Stimulated activated naive CD8-positive, alpha-beta T cell treated with anti-CD3 and anti-CD28 coated beads, Interleukin-15, Interleukin-2, amounts not matched to agents 100 ng/mL and 50 ng/mL, for 24 hours (primary cell): ENCODE measurements around the gene RAB5B.
"Not testable (repeated sequence)": the region's sequence is repeated elsewhere in the genome, so short reads cannot be mapped to it uniquely, and the experiment has no call there.

Source experiments
- H3K27ac Mint-ChIP-seq: one replicate; pipeline ENCODE4 v1.8.0; 2021; ENCODE audit warnings: mild to moderate bottlenecking, mixed read lengths
- H3K27me3 Mint-ChIP-seq: one replicate; pipeline ENCODE4 v1.8.0; 2021; ENCODE audit warnings: mixed read lengths
- H3K36me3 Mint-ChIP-seq: one replicate; pipeline ENCODE4 v1.8.0; 2021; ENCODE audit warnings: low read depth, mixed read lengths
- H3K4me1 Mint-ChIP-seq: one replicate; pipeline ENCODE4 v1.8.0; 2021; ENCODE audit warnings: low read depth, mixed read lengths
- H3K4me3 Mint-ChIP-seq: one replicate; pipeline ENCODE4 v1.8.0; 2021; ENCODE audit warnings: mild to moderate bottlenecking, mixed read lengths
- H3K9me3 Mint-ChIP-seq: one replicate; pipeline ENCODE4 v1.8.0; 2021; ENCODE audit warnings: mixed read lengths

The RAB5B gene

GRCh38 chr12:55965240-55965639 lies 8.6 kb upstream of the RAB5B start:
- Mint-ChIP-seq H3K27ac (peak overlapping the region; percentile 21), H3K36me3 (peaks cover 17% of the 10 kb centered on the region), H3K27me3 (no peaks in the 10 kb centered on the region), H3K4me3 (no peak overlapping the region), H3K9me3 (no peaks in the 10 kb centered on the region), H3K4me1 (peaks cover 28% of the 10 kb centered on the region)

DNA sequence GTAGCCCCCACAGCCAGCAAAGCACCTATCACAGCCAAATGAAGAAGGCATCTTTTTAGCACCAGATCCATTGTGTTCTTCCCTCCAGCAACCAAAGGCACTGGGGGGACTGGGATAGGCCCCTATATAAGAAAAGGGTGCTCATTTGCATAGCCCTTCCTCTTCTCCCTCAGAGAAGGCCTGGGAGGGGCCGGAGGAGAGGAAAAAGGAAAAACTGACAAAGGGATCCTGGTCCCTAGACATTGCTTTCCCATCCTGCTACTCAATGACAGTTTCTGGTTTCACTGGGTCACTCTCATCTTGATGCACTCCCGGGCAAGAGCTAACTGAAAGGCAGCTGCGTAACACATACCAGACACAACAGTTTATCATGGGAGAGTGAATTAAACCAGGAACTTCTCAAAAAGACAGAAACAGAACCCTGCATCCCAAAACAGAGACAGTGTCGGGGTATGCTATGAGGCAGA lies 7.9 kb upstream of the RAB5B start, which contains the start of gene PMEL:
PMEL (minus strand) TSS at position 102 of the 467 bp plus-strand sequence; CDS start at position 71, 31 bp downstream.
- peak within 1 kb of the TSS; percentile 94 for H3K4me3 Mint-ChIP-seq
- H3K27ac Mint-ChIP-seq = peak within 1 kb of the TSS; percentile 90
- H3K9me3 Mint-ChIP-seq = no peaks in the 10 kb centered on the region
- no peaks in the 10 kb centered on the region for H3K27me3 Mint-ChIP-seq
- H3K36me3 Mint-ChIP-seq = peaks cover 17% of the 10 kb centered on the region
- H3K4me1 Mint-ChIP-seq = peaks cover 28% of the 10 kb centered on the region

DNA sequence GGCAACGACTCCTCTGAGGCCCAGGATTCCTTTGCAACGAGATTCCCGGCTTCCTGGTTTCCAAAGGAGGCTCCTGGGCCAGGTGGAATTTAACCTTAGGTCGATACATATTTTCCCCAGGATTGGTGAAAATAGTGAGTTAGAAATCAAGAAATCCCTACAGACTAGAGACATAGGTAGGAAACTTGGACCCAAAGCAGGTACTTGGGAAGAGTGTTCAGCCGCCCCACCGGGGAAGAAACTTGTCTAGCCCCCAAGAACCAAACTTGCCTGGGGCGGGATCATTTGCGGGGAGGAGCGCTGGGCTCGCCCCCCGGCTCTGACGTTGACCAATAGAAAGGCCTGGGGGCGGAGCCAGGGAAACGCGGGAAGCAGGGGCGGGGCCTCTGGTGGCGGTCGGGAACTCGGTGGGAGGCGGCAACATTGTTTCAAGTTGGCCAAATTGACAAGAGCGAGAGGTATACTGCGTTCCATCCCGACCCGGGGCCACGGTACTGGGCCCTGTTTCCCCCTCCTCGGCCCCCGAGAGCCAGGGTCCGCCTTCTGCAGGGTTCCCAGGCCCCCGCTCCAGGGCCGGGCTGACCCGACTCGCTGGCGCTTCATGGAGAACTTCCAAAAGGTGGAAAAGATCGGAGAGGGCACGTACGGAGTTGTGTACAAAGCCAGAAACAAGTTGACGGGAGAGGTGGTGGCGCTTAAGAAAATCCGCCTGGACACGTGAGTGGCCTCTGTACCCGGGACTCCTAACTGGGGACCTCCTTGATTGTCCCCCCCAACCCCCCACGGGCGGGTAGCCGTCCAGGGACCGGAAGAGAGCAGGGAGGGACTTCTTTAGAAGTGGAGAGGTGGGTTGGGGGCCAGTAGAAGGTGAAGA lies 7.2 kb upstream of the RAB5B start, which contains the start of gene CDK2:
CDK2 (plus strand) TSS at position 423 of the 874 bp plus-strand sequence; CDS start at position 602, 179 bp downstream.
- Mint-ChIP-seq H3K27ac (peak within 1 kb of the TSS; percentile 90), H3K4me3 (peak within 1 kb of the TSS; percentile 94), H3K4me1 (peaks cover 28% of the 10 kb centered on the region), H3K27me3 (no peaks in the 10 kb centered on the region), H3K9me3 (no peaks in the 10 kb centered on the region), H3K36me3 (peaks cover 23% of the 10 kb centered on the region)

GRCh38 chr12:55969356-55969755 lies 4.5 kb upstream of the RAB5B start:
- Mint-ChIP-seq H3K4me3 (no peak overlapping the region), H3K36me3 (peaks cover 27% of the 10 kb centered on the region), H3K9me3 (no peaks in the 10 kb centered on the region), H3K27ac (no peak overlapping the region), H3K4me1 (peaks cover 28% of the 10 kb centered on the region), H3K27me3 (no peaks in the 10 kb centered on the region)

DNA sequence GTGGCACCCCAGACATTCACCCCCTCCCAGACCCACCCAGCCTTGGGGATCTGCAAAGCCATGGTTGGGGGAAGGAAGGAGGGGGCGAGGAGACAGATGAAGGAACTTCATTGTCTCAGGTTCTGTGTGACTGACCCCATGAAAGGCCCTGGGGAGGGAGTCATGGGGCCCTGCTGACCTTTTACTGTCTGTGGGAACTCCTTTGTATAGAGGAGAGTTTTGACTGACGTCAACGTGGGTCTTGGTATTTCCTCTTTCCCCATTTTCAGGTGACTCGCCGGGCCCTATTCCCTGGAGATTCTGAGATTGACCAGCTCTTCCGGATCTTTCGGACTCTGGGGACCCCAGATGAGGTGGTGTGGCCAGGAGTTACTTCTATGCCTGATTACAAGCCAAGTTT lies 3.1 kb upstream of the RAB5B start:
- Mint-ChIP-seq H3K27me3 (no peaks in the 10 kb centered on the region), H3K27ac (no peak overlapping the region)

DNA sequence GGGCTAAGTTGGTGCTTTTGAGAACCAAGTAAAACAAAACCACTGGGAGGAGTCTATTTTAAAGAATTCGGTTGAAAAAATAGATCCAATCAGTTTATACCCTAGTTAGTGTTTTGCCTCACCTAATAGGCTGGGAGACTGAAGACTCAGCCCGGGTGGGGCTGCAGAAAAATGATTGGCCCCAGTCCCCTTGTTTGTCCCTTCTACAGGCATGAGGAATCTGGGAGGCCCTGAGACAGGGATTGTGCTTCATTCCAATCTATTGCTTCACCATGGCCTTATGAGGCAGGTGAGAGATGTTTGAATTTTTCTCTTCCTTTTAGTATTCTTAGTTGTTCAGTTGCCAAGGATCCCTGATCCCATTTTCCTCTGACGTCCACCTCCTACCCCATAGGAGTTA lies 1.8 kb upstream of the RAB5B start:
- H3K4me1 Mint-ChIP-seq = peaks cover 28% of the 10 kb centered on the region
- no peaks in the 10 kb centered on the region for H3K27me3 Mint-ChIP-seq
- peaks cover 33% of the 10 kb centered on the region for H3K36me3 Mint-ChIP-seq
- H3K4me3 Mint-ChIP-seq = no peak overlapping the region
- H3K27ac Mint-ChIP-seq = no peak overlapping the region
- H3K9me3 Mint-ChIP-seq = no peaks in the 10 kb centered on the region

More for the DNA sequence above, 3.1 kb upstream of the RAB5B start:
- Mint-ChIP-seq H3K4me3 (no peak overlapping the region), H3K4me1 (peaks cover 25% of the 10 kb centered on the region), H3K36me3 (peaks cover 27% of the 10 kb centered on the region), H3K9me3 (no peaks in the 10 kb centered on the region)

DNA sequence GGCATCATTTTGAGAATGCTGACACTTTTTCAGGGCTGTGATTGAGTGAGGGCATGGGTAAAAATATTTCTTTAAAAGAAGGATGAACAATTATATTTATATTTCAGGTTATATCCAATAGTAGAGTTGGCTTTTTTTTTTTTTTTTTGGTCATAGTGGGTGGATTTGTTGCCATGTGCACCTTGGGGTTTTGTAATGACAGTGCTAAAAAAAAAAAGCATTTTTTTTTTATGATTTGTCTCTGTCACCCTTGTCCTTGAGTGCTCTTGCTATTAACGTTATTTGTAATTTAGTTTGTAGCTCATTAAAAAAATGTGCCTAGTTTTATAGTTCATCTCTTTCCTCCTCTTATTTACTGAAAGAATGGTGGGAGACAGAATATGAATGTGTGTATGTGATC lies 1.4 kb upstream of the RAB5B start:
- Mint-ChIP-seq H3K27ac (no peak overlapping the region), H3K4me1 (peaks cover 29% of the 10 kb centered on the region), H3K4me3 (no peak overlapping the region), H3K9me3 (no peaks in the 10 kb centered on the region), H3K36me3 (peaks cover 33% of the 10 kb centered on the region), H3K27me3 (no peaks in the 10 kb centered on the region)

GRCh38 chr12:55972911-55973598 lies 823 bp upstream of the RAB5B start:
- H3K27me3 Mint-ChIP-seq = no peaks in the 10 kb centered on the region
- no peak overlapping the region for H3K27ac Mint-ChIP-seq
- peaks cover 28% of the 10 kb centered on the region for H3K36me3 Mint-ChIP-seq
- H3K9me3 Mint-ChIP-seq = no peaks in the 10 kb centered on the region
- peaks cover 23% of the 10 kb centered on the region for H3K4me1 Mint-ChIP-seq
- no peak overlapping the region for H3K4me3 Mint-ChIP-seq

DNA sequence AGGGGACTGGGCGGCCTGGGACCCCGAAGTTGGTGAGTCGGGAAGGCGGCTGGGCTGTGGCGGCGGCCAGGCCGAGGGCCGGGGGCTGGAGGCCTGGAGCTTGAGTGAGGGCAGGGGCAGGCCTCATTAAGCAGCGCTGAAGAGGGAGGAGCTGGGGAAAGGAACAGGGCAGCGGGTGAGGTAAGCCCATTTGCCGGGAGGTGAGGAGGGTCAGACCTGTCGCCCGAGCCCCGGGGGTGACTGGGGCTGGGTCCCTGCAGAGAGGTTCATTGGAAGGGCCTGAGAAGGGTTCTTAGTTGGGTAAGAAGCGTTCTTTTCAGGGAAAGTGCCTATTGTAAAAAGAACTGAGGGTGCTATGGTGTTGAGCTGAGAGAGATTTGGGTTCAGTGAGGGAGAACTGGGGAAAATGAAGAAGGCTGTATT lies 441 bp downstream of the RAB5B start:
- Mint-ChIP-seq H3K27me3 (no peaks in the 10 kb centered on the region), H3K4me1 (peaks cover 14% of the 10 kb centered on the region), H3K27ac (no peak overlapping the region), H3K36me3 (peaks cover 17% of the 10 kb centered on the region), H3K9me3 (no peaks in the 10 kb centered on the region), H3K4me3 (no peak overlapping the region)

DNA sequence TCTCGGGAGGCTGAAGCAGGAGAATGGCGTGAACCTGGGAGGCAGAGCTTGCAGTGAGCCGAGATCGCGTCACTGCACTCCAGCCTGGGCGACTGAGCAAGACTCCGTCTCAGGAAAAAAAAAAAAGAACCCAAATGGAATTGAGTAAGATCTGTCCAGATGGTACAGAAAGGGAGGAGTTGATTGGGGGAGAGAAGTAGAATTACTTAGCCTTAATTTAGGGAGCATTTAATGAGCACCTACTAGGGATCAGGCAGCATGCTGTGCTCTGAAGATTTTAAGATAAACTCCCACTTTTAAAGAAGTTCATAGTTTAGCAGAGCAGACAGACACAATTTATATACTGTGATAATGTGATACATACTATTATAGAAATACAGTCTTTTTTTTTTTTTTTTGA lies 4.5 kb downstream of the RAB5B start:
- no peak overlapping the region for H3K27ac Mint-ChIP-seq
- H3K4me3 Mint-ChIP-seq = no peak overlapping the region
- H3K4me1 Mint-ChIP-seq = peaks cover 21% of the 10 kb centered on the region
- H3K36me3 Mint-ChIP-seq = peaks cover 11% of the 10 kb centered on the region
- no peaks in the 10 kb centered on the region for H3K9me3 Mint-ChIP-seq
- H3K27me3 Mint-ChIP-seq = no peaks in the 10 kb centered on the region

DNA sequence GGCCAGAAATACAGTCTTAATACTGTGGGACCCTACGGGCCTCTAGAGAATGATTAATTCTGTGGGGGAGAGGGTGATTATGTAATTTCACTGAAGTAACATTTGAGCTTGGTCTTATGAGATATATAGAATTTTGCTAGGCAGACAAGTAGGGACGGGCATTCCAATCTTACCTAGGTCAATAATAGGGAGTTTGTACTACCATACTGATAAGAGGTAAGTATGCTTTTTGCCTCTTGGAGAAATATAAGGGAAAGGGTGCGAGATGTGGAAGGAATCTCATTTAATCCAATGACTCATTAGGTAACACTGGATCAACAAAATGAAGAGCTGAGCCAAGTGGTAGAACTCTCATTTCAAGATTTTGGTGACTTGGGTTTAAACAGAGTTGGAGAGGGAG lies 5.2 kb downstream of the RAB5B start:
- Mint-ChIP-seq H3K9me3 (no peaks in the 10 kb centered on the region), H3K36me3 (peaks cover 14% of the 10 kb centered on the region), H3K4me1 (peaks cover 26% of the 10 kb centered on the region), H3K4me3 (no peak overlapping the region), H3K27me3 (no peaks in the 10 kb centered on the region), H3K27ac (no peak overlapping the region)

DNA sequence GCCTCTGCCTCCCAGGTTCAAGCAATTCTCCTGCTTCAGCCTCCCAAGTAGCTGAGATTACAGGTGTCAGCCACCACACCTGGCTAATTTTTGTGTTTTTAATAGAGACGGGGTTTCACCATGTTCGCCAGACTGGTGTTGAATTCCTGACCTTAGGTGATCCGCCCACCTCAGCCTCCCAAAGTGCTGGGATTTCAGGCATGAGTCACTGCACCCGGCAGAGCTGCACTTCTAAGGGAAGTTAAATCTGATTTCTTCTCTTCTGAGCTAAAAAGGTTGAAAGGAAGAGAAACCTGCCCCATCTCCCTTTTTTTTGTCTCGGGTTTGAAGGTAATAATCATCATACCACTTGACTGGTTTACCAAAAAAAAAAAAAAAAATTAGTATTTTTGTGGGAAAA lies 8.0 kb downstream of the RAB5B start:
- H3K4me3 Mint-ChIP-seq, H3K27me3 Mint-ChIP-seq, H3K9me3 Mint-ChIP-seq, H3K36me3 Mint-ChIP-seq, H3K27ac Mint-ChIP-seq: not testable (repeated sequence)
- peaks cover 17% of the 10 kb centered on the region for H3K4me1 Mint-ChIP-seq

DNA sequence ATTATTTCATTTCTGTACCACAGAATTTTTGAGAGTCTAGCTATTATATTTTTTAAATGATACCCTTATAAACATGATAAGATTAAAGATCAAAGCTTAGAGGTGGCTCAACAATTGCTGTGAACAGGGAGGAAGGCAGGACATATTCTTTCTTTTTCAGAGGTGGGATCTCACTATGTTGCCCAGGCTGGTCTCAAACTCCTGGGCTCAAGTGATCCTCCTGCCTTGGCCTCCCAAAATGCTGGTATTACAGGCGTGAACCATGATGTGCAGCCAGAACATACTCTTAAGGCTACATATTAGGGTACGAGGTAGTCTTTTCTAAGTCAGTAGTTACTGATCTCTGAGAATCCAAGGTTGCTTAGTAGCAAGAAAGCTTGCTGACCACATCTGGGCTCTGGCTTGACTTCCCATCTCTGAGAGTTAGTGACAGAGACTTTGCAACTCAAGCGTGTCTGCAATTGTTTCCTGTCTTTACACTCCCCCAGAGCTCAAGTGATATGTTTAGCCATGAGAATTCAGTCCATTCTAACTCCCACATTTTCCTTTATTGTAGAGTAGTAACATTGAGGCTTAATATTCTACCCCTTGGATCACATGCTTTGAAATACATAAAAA lies 8.6 kb downstream of the RAB5B start:
- Mint-ChIP-seq H3K4me1 (peaks cover 12% of the 10 kb centered on the region), H3K9me3 (no peaks in the 10 kb centered on the region), H3K36me3 (peaks cover 8% of the 10 kb centered on the region), H3K27me3 (no peaks in the 10 kb centered on the region), H3K4me3 (no peak overlapping the region), H3K27ac (no peak overlapping the region)

GRCh38 chr12:55983232-55983842 lies 9.5 kb downstream of the RAB5B start:
- Mint-ChIP-seq H3K27me3 (no peaks in the 10 kb centered on the region), H3K4me1 (peaks cover 12% of the 10 kb centered on the region), H3K36me3 (peaks cover 15% of the 10 kb centered on the region), H3K27ac (no peak overlapping the region), H3K4me3 (no peak overlapping the region), H3K9me3 (no peaks in the 10 kb centered on the region)
